ENCODE data around the gene GSN. TPM values are rescaled to one million over a fixed set of nuclear protein-coding genes. Genes with fewer than 3 reads are reported as not detected.

The GSN gene
- total RNA-seq: 254 and 283 TPM in 2 replicates

- DNase-seq (ENCODE audit: low read depth): peak; percentile 68
- TF ChIP-seq CTCF (IDR thresholded peaks at IDR 0.05; ENCODE audit: insufficient read depth, low read depth, low read length): peak; percentile 3
- peak within 1 kb of the TSS; percentile 93 for H3K4me3 ChIP-seq (ENCODE audit: low read depth, low read length)
These were observed at the start of gene GSN for GRCh38 chr9:121267689-121268597. Gene GSN, plus strand, starts transcription at chr9:121268162. Its CDS starts 33,810 bp downstream, at chr9:121301972.

GRCh38 chr9:121218357-121219027 lies 49.5 kb upstream of the GSN start:
- H3K4me3 ChIP-seq (ENCODE audit: low read depth, low read length): no peak overlapping the region
- TF ChIP-seq CTCF (IDR thresholded peaks at IDR 0.05; ENCODE audit: insufficient read depth, low read depth, low read length): no peak
- DNase-seq (ENCODE audit: low read depth): no peak

- no peak overlapping the region for H3K4me3 ChIP-seq (ENCODE audit: low read depth, low read length)
- no peak for TF ChIP-seq CTCF (IDR thresholded peaks at IDR 0.05; ENCODE audit: insufficient read depth, low read depth, low read length)
- no peak for DNase-seq (ENCODE audit: low read depth)
These were observed 48.4 kb upstream of the GSN start for GRCh38 chr9:121219530-121219929.

- DNase-seq (ENCODE audit: low read depth): no peak
- no peak for TF ChIP-seq CTCF (IDR thresholded peaks at IDR 0.05; ENCODE audit: insufficient read depth, low read depth, low read length)
- no peak overlapping the region for H3K4me3 ChIP-seq (ENCODE audit: low read depth, low read length)
These were observed 46.8 kb upstream of the GSN start for GRCh38 chr9:121220996-121221663.

- DNase-seq (ENCODE audit: low read depth): no peak
- H3K4me3 ChIP-seq (ENCODE audit: low read depth, low read length): no peak overlapping the region
- TF ChIP-seq CTCF (IDR thresholded peaks at IDR 0.05; ENCODE audit: insufficient read depth, low read depth, low read length): no peak
These were observed 46.3 kb upstream of the GSN start for GRCh38 chr9:121221664-121222055.

- H3K4me3 ChIP-seq (ENCODE audit: low read depth, low read length): no peak overlapping the region
- peak; percentile 68 for DNase-seq (ENCODE audit: low read depth)
- peak; percentile 84 for TF ChIP-seq CTCF (IDR thresholded peaks at IDR 0.05; ENCODE audit: insufficient read depth, low read depth, low read length)
These were observed 45.3 kb upstream of the GSN start for GRCh38 chr9:121222524-121223171.

Measured in fibroblast of villous mesenchyme (primary cell).